HepG2 (cell line): ENCODE data around the gene FUOM. TPM values are rescaled to one million over a fixed set of nuclear protein-coding genes. Genes with fewer than 3 reads are reported as not detected.
A peak's percentile ranks its signal among the peaks of the same experiment; 100 is the strongest.

Experiments
- FOXK2 ChIP-seq: fragments of 450-650 bp; IDR thresholded peaks from 2 replicates; pipeline ENCODE4 v1.6.1; 2016
- RAD21 ChIP-seq: fragments of 450-650 bp; formaldehyde crosslinking; IDR thresholded peaks from 2 replicates; pipeline ENCODE4 v1.5.0; 2020; ENCODE audit warnings: mild to moderate bottlenecking
- RBM39 ChIP-seq: fragments of 200-400 bp; formaldehyde crosslinking; IDR thresholded peaks from one replicate; pipeline ENCODE4 v1.6.1; 2018; ENCODE audit warnings: antibody characterized with exemption, mild to moderate bottlenecking, low read depth, low read length; ENCODE audit not compliant: poor library complexity, severe bottlenecking
- RCOR2 ChIP-seq: IDR thresholded peaks from 2 replicates; pipeline ENCODE4 v1.6.1; 2016; ENCODE audit warnings: missing biosample characterization, missing genetic modification reagents
- XBP1 ChIP-seq: sonication (generic); formaldehyde crosslinking; IDR thresholded peaks from 2 replicates; pipeline ENCODE4 v1.5.0; 2020; ENCODE audit warnings: missing genetic modification reagents
- ZNF556 ChIP-seq: sonication (generic); formaldehyde crosslinking; IDR thresholded peaks from 2 replicates; pipeline ENCODE4 v1.4.0; 2020; ENCODE audit warnings: mild to moderate bottlenecking, missing genetic modification reagents, borderline replicate concordance
- polyA plus RNA-seq, 8 experiments: library from polyadenylated mRNA; depleted of rRNA in 3 of 8; stranded (reverse) in 7 of 8; unstranded in 1 of 8; fragments of >200 nt; fragmentation: Illumina TruSeq in 4 of 8; extraction: Trizol in 4 of 8; gene quantifications; 2 replicates each; pipeline versions ENCODE4 v1.2.1 to v1.2.3, GENCODE V29; 2011 to 2016; ENCODE audit warnings: low read depth in 4 of 8, missing spikeins in 1 of 8, mixed read lengths in 1 of 8; ENCODE audit not compliant: insufficient read depth in 1 of 8
- total RNA-seq, 5 experiments: library from RNA; depleted of rRNA; stranded (reverse); fragments of >200 nt; fragmentation: Illumina TruSeq; extraction: Trizol; gene quantifications; 2 replicates each; pipeline ENCODE4 v1.2.3, GENCODE V29; 2016; ENCODE audit warnings: low read depth in 1 of 5
- TF ChIP-seq, protein P1 (sequence below): sonication (generic); formaldehyde crosslinking; IDR thresholded peaks from 2 replicates; pipeline ENCODE4 v1.9.0; 2021; ENCODE audit warnings: mild to moderate bottlenecking, missing genetic modification reagents
- TF ChIP-seq, protein P2 (sequence below): sonication (generic); formaldehyde crosslinking; IDR thresholded peaks from 2 replicates; pipeline ENCODE4 v1.5.0; 2020; ENCODE audit warnings: missing genetic modification reagents
- TF ChIP-seq, protein P3 (sequence below): IDR thresholded peaks from 2 replicates; pipeline ENCODE4 v1.6.1; 2016
- TF ChIP-seq, protein P4 (sequence below), 2 experiments: IDR thresholded peaks; 2 replicates each; pipeline ENCODE4 v1.6.1; 2011 to 2012; ENCODE audit warnings: low read length in 2 of 2, borderline replicate concordance in 1 of 2, low read depth in 1 of 2, mild to moderate bottlenecking in 1 of 2, moderate library complexity in 1 of 2

The FUOM gene
- total and polyA plus RNA-seq, 2 of the 13 experiments (the other 11 are each of a cell fraction or from before 2014, with no cell fraction given) = 27.5 to 60.4 TPM

DNA sequence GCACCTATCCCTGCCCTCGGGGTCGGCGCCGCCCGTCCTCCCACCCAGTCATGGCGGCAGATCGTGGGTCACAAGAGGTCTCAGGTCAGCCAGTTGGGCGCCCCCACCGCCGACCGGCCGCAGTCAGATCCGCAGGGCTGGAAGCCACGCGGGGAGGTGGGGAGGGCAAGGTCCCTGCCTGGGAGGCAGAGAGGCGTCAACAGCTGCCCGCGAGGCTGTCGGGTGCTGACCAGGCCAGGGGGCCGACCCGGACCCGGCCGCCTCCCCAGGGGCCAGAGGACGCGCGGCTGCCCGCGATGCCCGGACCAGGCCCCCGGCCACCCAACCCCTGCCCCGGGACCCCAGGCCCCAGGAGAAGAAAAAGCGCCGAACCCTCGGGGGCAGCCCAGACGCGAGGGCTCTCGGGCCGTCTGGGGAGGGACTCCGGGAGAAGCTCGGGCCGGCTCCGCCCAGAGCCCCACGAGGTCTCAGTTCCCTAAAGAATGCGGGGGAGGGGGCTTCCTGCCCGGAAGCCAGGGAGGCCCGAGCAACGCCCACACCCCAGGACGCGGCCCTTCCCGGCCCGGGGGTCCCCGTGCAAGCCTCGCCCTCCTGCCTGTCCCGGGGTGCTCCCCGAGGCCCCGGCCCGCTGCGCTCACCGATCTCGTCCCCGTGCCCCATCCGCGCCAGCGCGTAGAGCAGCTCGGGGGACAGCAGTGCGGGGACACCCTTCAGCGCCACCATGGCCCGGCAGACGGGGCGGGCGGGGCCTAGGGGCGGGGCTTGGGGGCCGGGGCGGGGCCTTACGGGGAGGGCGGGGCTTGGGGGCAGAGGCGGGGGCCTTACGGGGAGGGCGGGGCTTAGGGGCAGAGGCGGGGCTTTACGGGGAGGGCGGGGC, at the start of gene FUOM (continued):
- TF ChIP-seq, protein P1, sequence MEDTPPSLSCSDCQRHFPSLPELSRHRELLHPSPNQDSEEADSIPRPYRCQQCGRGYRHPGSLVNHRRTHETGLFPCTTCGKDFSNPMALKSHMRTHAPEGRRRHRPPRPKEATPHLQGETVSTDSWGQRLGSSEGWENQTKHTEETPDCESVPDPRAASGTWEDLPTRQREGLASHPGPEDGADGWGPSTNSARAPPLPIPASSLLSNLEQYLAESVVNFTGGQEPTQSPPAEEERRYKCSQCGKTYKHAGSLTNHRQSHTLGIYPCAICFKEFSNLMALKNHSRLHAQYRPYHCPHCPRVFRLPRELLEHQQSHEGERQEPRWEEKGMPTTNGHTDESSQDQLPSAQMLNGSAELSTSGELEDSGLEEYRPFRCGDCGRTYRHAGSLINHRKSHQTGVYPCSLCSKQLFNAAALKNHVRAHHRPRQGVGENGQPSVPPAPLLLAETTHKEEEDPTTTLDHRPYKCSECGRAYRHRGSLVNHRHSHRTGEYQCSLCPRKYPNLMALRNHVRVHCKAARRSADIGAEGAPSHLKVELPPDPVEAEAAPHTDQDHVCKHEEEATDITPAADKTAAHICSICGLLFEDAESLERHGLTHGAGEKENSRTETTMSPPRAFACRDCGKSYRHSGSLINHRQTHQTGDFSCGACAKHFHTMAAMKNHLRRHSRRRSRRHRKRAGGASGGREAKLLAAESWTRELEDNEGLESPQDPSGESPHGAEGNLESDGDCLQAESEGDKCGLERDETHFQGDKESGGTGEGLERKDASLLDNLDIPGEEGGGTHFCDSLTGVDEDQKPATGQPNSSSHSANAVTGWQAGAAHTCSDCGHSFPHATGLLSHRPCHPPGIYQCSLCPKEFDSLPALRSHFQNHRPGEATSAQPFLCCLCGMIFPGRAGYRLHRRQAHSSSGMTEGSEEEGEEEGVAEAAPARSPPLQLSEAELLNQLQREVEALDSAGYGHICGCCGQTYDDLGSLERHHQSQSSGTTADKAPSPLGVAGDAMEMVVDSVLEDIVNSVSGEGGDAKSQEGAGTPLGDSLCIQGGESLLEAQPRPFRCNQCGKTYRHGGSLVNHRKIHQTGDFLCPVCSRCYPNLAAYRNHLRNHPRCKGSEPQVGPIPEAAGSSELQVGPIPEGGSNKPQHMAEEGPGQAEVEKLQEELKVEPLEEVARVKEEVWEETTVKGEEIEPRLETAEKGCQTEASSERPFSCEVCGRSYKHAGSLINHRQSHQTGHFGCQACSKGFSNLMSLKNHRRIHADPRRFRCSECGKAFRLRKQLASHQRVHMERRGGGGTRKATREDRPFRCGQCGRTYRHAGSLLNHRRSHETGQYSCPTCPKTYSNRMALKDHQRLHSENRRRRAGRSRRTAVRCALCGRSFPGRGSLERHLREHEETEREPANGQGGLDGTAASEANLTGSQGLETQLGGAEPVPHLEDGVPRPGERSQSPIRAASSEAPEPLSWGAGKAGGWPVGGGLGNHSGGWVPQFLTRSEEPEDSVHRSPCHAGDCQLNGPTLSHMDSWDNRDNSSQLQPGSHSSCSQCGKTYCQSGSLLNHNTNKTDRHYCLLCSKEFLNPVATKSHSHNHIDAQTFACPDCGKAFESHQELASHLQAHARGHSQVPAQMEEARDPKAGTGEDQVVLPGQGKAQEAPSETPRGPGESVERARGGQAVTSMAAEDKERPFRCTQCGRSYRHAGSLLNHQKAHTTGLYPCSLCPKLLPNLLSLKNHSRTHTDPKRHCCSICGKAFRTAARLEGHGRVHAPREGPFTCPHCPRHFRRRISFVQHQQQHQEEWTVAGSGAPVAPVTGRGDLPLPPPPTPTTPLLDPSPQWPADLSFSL (CRISPR knock-in tag) = no peak; the same call in 1 of the 2 replicates
- TF ChIP-seq, protein P2, sequence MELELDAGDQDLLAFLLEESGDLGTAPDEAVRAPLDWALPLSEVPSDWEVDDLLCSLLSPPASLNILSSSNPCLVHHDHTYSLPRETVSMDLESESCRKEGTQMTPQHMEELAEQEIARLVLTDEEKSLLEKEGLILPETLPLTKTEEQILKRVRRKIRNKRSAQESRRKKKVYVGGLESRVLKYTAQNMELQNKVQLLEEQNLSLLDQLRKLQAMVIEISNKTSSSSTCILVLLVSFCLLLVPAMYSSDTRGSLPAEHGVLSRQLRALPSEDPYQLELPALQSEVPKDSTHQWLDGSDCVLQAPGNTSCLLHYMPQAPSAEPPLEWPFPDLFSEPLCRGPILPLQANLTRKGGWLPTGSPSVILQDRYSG (CRISPR knock-in tag) = peak; percentile 16; the same call in 1 of the 2 replicates
- TF ChIP-seq RCOR2 = no peak
- TF ChIP-seq, protein P3, sequence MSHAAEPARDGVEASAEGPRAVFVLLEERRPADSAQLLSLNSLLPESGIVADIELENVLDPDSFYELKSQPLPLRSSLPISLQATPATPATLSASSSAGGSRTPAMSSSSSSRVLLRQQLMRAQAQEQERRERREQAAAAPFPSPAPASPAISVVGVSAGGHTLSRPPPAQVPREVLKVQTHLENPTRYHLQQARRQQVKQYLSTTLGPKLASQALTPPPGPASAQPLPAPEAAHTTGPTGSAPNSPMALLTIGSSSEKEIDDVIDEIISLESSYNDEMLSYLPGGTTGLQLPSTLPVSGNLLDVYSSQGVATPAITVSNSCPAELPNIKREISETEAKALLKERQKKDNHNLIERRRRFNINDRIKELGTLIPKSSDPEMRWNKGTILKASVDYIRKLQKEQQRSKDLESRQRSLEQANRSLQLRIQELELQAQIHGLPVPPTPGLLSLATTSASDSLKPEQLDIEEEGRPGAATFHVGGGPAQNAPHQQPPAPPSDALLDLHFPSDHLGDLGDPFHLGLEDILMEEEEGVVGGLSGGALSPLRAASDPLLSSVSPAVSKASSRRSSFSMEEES (CRISPR knock-in tag) = no peak
- TF ChIP-seq RBM39 = no peak
- TF ChIP-seq XBP1 = no peak
- TF ChIP-seq, protein P4, sequence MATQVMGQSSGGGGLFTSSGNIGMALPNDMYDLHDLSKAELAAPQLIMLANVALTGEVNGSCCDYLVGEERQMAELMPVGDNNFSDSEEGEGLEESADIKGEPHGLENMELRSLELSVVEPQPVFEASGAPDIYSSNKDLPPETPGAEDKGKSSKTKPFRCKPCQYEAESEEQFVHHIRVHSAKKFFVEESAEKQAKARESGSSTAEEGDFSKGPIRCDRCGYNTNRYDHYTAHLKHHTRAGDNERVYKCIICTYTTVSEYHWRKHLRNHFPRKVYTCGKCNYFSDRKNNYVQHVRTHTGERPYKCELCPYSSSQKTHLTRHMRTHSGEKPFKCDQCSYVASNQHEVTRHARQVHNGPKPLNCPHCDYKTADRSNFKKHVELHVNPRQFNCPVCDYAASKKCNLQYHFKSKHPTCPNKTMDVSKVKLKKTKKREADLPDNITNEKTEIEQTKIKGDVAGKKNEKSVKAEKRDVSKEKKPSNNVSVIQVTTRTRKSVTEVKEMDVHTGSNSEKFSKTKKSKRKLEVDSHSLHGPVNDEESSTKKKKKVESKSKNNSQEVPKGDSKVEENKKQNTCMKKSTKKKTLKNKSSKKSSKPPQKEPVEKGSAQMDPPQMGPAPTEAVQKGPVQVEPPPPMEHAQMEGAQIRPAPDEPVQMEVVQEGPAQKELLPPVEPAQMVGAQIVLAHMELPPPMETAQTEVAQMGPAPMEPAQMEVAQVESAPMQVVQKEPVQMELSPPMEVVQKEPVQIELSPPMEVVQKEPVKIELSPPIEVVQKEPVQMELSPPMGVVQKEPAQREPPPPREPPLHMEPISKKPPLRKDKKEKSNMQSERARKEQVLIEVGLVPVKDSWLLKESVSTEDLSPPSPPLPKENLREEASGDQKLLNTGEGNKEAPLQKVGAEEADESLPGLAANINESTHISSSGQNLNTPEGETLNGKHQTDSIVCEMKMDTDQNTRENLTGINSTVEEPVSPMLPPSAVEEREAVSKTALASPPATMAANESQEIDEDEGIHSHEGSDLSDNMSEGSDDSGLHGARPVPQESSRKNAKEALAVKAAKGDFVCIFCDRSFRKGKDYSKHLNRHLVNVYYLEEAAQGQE (IDR thresholded peaks at IDR 0.05; ENCODE audit: borderline replicate concordance in 1 of 2, low read depth in 1 of 2, low read length in 2 of 2) = 0 out of 4 replicates have a peak, but pooled peaks of 1 of the 2 experiments have one; percentile 2
- TF ChIP-seq ZNF556 (CRISPR knock-in tag) = no peak
- peak; percentile 9 for TF ChIP-seq RAD21 (CRISPR knock-in tag)
- TF ChIP-seq FOXK2 = no peak
